GM21381 (cell line): ENCODE data around the gene ACAA1.

ENCODE experiments used
- ATAC-seq: cut with Tn5 transposase; IDR thresholded peaks from one replicate; pipeline ENCODE4 v1.9.1; 2021; ENCODE audit warnings: mild to moderate bottlenecking, moderate library complexity; ENCODE audit not compliant: unreplicated experiment

Gene ACAA1

DNA sequence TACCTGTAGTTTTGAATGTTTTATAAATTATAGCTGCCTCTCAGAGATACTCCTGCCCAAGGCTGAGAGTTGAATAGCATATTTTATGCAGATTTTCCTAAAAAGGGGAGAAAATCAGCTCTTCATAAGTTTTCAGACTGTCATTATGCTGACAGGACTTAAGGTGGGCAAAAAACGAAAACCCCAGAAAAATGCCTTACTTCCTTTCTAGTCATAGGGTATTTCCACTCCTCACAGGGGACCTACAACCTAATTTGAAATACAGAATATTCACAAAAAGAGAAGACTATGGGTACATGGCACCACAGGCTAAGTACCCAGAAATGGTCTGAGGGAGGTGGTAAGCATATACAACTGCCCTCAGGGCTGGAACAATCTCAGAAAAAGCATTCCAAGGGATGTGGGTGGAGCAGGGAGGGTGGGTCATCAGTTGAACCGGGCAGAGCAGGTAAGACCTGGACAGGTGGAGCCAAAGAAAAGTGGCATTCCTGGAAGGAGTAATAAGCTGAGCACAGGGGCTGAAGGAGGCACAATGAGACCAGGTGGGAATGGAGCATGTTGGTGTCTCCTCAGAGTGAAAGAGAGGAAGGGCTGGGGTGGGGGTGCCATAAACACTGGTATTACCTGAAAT, 17.8 kb upstream of the ACAA1 start:
- no peak for ATAC-seq

DNA sequence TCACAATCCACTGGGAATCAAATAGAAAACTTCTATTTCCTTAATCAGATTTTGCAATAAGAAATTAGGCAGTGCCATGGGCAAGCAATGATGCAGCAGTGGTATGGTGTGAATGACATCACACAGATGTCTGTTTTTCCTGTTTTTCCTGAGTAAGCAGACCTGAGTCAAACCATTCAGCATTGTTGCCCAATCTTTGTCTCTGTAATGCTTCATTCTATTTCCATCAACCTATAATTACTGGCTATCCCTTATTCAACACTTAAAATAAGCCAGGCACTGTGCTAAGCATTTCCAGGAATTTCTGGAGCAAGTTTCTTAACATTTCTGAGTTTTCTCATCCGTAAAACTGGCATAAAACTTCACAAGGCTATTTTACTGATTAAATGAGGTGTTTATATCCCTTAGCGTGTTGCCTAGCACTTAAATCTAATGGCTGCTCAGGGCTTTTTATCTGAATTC, 17.1 kb upstream of the ACAA1 start:
- ATAC-seq, result no peak

DNA sequence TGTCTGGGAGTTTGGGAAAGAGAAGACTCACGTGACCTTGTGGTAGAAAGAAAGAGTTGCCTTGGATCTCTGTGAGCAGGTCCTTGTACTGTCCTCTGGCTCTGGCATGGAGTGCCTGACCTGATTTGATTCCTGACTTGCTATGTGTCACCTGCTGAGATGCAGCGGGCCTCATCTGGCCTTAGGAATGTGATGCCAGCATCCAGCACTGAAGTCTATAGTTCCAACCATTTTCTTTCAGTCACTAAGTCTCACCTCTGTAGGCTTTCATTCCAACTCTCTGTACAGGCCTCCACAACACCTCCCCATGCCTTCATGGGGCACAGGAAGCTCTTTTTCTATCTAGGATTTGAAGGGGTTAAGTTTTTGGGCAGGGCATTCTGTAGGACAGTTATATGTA, 16.3 kb upstream of the ACAA1 start:
- no peak for ATAC-seq

DNA sequence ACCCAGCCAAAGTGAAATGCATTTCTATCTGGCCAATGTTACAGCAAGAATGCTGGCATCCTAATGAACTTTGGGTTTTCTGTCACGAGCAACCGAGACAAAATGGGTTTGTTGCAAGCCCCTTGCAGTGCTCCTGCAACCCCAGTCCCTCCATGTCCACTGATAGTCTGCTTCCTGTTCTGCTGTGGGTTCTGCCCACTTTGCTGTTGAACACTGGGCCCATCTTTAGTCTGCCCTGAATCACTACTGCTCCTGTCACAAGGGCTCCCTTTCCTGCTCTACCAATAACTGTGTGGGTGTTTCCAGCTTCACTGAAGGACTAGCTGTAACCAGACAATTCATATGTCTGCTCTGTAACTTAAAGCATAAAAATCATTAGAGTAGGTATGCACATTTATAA, 15.7 kb upstream of the ACAA1 start:
- no peak for ATAC-seq

DNA sequence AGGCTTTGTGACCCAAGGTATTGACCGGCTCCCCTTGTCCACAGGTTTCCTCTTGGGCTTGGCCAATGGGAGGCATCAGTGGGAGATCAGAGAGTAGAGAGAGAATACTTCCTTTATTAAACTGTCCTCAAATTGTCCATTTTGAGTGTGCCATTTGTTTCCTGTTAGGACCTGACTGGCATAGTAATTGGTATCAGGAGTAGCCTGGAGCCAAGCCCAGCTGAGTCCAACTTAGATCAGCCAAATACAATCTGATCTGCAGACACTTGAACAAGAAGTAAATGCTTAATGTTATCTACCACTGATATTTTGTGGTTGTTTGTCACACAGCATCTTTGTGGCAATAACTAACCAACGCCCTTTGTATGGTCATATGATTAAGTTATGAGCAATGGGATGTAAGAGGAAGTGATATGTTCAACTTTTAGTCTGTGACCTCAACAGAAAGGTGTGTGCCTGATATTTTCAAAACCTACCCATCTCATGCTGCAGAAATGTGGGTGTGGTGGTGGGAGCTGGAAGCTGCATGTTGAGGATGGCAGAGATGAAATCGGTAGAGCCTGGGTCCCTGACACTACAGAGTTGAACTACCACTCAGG, 14.8 kb upstream of the ACAA1 start:
- no peak for ATAC-seq

DNA sequence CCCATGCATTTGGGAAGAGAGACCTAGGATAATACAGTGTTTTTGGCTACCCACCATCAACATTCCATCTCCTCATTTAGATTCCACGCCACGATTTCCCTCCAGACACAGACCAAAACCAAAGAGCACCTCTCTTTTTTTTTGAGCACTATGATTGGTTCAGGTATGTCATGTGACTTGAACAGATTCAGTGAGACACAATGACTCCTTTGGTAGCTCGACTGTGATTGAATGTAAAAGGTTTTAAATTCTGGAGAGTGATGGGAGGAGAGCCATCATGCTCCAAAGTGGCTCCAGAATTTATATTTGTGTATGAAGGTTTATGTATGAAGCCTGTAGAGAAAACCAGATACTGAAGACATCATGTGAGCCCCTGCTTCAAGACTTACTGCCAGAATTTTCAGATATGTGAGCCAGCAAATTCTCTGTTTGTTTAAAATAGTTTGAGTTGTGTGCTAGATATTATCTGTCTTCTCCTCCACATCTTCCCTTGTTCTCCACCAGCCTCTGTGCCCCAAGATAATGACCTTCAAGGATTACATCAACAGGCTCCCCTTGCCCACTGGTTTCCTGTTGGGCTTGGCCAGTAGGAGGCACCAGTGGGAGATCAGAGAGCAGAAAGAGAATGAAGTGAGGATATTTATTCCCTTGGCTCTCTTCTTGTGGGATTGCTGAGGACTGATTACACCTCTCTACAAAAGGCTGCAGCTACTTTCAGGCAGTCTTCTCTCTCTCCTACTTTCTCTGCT, 14.0 kb upstream of the ACAA1 start:
- no peak for ATAC-seq

DNA sequence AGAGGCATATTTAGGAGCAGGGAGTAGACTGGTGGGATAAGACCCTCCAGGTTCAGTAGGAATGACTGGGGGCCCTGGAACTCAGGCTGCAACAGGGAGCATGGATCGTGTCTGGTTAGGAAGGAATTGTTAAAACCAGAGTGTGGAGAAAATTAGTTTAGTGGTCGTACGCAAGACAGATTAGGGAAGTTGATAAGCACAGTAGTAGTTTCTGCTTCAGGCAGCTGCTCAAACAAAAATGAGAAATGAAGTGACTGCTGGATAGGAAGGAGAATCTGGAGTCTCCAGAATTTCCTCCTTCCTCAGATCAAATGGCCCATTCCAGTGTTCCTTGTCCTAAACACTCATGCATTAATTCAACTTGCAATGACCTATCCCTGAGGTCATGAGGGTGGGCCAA, 12.8 kb upstream of the ACAA1 start:
- ATAC-seq, result no peak

DNA sequence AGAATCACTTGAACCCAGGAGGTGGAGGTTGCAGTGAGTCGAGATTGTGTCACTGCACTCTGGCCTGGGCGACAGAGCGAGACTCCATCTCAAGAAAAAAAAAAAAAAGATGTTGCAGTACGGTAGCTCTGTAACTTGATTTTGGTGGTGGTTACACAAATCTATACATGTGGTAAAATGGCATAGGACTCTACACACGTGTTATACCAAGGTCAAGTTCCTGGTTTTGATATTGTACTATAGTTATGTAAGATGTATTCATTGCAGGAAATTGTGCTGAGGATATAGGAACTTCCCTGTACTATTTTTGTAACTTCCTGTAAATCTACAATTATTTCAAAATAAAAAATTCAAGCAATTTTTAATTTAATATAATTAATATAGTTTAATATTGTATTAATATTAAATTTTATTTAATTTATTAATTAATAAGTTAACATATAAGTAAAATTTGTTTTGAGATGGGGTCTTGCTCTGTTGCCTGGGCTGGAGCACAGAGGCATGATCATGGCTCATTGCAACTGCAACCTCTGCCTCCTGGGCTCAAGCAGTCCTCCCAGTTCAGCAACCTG, 11.5 kb upstream of the ACAA1 start:
- ATAC-seq, result no peak

DNA sequence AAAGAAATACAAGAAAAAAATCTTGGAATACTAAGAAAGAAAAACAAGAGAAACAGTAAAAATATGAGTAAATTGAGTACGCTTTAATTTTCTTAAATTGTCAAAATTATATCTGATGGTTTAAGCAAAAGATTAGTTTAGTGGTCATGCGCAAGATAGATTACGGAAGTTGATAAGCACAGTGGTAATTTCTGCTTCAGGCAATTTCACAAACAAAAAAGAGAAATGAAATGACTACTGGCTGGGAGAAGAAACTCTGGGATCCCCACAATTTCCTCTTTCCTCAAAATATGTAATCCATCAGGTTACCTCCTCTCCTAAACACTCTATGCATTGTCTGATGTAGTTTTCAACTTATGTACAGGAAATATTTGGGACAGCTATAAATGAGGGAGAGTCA, 10.5 kb upstream of the ACAA1 start:
- ATAC-seq, result no peak

DNA sequence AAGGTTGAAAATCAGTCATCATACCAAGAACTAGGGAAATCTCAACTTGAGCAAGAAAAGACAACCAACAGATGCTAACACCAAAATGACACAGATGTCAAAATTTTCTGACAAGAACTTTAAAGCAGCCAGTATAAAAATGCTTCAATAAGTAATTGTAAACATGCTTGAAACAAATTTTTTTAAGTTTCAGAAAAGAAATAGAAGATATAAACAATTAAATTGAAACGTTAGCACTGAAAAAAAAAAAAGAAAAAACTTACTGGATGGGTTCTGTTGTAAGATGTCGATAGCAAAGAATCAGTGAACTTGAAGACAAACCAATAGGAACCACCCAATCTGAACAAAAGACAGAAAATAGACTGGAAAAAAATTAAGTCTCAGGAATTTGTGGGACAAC, 9.6 kb upstream of the ACAA1 start:
- no peak for ATAC-seq

DNA sequence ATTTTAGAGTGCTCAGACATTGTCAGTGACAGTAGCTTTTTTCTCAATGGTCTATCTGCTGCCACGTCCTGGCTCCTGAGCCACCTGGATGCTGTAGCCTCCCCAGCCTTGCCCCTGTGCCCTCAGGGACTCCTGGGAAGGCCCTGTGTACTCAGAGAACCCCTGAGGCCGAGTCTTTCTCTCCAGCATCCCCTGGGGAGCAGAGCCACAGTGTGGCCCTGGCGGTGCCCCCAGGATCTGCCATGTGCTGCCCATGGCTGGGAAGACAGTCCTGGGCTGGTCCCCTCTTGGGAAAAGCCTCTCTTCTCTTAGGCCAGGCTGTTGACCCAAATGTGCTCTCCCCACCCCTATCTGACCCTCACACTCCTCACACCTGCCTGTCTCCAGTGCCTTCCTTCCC, 6.6 kb upstream of the ACAA1 start:
- ATAC-seq, result no peak

DNA sequence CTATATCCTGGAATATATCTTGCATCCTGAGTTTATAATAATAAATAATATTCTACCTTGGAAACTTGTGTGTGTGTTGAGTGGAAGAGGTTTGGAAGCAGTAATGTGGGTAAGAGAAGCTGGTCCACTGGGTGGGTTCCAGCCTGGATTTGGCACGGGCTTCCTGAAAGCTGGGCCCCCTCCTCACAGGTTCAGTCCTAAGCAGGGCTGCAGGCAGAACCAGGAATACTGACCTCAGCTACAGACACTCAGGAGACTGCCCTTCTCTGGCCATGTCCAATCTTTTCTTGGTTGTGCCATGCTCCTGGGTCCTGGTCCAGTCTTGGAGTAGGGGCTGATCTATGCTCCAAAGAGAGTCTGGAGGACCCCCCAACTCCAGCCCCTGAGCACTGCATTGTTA, 6.0 kb upstream of the ACAA1 start:
- no peak for ATAC-seq

DNA sequence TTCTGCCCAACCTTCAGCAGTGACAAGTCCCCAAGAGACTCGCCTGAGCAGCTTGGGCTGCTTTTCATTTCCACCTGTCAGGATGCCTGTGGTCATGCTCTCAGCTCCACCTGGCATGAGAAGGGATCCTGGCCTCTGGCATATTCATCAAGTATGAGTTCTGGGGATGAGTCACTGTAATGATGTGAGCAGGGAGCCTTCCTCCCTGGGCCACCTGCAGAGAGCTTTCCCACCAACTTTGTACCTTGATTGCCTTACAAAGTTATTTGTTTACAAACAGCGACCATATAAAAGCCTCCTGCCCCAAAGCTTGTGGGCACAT, 5.0 kb upstream of the ACAA1 start:
- ATAC-seq, result no peak

DNA sequence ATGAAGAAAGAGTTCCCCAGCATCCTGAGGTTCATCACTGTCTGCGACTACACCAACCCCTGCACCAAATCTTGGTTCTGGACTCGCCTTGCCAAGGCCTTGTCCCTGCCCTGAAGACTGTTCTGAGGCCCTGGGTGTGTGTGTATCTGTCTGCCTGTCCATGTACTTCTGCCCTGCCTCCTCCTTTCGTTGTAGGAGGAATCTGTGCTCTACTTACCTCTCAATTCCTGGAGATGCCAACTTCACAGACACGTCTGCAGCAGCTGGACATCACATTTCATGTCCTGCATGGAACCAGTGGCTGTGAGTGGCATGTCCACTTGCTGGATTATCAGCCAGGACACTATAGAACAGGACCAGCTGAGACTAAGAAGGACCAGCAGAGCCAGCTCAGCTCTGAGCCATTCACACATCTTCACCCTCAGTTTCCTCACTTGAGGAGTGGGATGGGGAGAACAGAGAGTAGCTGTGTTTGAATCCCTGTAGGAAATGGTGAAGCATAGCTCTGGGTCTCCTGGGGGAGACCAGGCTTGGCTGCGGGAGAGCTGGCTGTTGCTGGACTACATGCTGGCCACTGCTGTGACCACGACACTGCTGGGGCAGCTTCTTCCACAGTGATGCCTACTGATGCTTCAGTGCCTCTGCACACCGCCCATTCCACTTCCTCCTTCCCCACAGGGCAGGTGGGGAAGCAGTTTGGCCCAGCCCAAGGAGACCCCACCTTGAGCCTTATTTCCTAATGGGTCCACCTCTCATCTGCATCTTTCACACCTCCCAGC, 4.4 kb upstream of the ACAA1 start:
- ATAC-seq, result no peak

DNA sequence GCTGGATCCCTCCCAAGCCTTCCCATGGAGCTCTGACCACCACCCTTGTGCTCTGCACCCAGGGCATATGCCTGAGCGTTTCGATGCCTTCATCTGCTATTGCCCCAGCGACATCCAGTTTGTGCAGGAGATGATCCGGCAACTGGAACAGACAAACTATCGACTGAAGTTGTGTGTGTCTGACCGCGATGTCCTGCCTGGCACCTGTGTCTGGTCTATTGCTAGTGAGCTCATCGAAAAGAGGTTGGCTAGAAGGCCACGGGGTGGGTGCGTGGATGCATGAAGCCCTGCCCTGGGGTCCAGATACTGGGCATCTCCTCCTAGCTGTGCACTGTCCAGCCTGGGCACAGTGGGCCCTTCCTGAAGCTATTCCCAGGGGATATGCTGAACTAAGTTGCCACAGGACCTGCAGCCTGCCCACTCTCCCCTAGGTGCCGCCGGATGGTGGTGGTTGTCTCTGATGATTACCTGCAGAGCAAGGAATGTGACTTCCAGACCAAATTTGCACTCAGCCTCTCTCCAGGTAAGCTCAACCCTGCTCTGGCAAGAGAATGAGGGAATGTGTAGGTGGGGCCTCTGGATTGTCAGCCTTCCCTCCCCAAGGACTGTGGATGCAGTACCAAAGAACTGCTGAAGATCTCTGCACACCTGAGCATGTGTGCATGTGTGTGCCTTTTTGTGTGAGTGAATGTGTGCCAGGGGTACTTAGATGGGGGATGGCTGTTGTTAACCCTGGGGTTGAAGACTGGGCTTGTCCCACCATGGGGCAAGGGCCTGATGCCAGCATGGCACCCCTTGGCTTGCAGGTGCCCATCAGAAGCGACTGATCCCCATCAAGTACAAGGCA, 3.6 kb upstream of the ACAA1 start:
- ATAC-seq, result no peak

DNA sequence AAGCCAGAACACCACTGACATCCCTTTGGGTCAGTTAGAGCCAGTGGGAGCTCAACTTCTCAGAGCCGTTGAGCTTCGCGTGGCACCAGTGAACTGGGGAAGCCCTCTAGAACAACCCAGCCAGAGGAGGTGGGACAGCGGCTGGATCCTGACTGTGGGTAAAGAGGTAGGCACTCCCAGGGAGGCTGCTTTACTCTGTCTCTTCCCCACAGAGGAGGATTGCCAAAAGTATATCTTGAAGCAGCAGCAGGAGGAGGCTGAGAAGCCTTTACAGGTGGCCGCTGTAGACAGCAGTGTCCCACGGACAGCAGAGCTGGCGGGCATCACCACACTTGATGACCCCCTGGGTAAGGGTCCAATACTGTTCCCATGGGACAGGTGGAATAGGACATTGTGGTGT, 2.7 kb upstream of the ACAA1 start:
- no peak for ATAC-seq

DNA sequence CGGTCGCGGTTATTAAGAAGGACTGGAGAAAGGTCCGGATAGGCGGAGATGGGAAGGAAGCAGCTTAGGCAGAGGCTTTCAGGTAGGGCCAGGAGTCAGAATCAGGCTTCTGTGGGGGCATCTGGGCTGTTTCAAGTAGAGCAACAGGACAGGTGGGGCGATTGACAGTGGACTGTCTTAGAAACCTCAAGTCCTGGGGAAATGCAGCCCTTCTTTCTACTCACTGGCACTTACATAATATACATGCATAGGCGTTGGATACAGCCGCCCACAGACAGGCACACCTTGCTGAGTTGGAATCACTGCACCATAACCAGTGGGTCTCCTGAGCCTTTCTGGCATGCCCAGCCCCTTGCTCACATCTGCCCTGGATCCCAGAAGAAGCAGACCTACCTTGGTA, 2.3 kb upstream of the ACAA1 start:
- ATAC-seq, result no peak

DNA sequence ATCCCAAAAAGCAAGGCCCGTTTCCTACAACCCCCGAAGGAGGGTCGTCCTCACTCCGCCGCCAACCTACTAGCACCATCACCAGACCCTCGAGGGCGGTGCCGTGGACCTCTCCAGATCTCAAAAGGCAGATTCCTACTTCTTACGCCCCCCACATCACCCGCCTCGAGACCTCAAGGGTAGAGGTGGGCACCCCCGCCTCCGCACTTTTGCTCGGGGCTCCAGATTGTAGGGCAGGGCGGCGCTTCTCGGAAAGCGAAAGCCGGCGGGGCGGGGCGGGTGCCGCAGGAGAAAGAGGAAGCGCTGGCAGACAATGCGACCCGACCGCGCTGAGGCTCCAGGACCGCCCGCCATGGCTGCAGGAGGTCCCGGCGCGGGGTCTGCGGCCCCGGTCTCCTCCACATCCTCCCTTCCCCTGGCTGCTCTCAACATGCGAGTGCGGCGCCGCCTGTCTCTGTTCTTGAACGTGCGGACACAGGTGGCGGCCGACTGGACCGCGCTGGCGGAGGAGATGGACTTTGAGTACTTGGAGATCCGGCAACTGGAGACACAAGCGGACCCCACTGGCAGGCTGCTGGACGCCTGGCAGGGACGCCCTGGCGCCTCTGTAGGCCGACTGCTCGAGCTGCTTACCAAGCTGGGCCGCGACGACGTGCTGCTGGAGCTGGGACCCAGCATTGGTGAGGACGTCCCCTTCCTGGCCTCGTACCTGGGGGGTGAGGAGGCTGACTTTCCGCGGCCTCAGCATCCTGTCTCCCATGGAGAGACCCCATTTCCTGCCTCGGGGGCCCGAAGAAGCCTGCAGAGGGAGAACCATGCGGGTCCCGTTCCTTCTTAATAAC, 1.6 kb upstream of the ACAA1 start, which contains the start of gene MYD88:
MYD88 (plus strand) TSS at position 313 of the 842 bp plus-strand sequence; CDS start at position 353, 40 bp downstream.
- ATAC-seq, result peak; percentile 46

DNA sequence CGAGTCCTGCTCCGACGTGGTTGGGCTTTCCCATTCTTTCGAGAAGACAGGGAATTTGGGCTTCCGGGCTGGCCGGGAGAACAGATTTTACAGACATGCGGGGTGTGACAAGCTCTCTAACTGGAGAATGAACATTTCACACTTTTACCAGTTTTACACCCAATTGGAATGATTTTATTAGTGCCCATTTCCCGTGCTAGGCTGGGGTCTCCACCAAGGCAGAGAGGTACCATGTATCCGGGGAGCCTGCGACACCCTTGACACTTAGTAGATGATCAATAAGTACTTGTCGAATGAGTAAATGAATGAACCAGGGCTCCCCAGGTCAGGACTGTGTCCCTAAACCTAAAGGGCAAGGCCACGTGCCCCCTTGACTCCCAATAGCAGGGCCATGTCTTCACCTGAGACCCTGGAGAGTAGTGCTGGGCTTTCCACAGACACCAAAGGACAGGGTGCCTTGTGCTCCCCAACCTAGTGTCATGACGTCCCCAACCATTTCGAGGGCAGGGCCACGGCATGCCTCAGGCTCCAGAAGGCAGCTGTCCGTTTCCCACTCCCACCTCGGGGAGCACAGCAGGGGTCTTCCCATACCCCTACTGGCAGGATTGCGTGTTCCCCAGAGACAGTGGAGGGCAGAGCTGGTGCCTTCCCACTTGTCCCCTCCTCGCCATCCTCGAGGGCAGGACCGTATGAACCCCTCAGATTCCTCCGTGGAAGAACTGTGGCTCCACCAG, 855 bp upstream of the ACAA1 start:
- no peak for ATAC-seq
